H1 (cell line): ENCODE data around the gene ITPK1. TPM values are rescaled to one million over a fixed set of nuclear protein-coding genes. Genes with fewer than 3 reads are reported as not detected.
A peak's percentile ranks its signal among the peaks of the same experiment; 100 is the strongest.

Experiments used
- CTCF ChIA-PET: fragments of 300-600 bp; sonication (Branson Sonifier 250); formaldehyde crosslinking; loops from one replicate; lab custom pipeline; 2021; ENCODE audit not compliant: partially characterized antibody; lab: Charles Lee
- POLR2A ChIA-PET: fragments of 300-600 bp; sonication (Branson Sonifier 250); formaldehyde crosslinking; loops from one replicate; lab custom pipeline; 2021; ENCODE audit warnings: inconsistent platforms; ENCODE audit not compliant: partially characterized antibody; lab: Charles Lee
- DNase-seq, 2 experiments: peaks; one replicate each; pipeline versions ENCODE4 v3.0.0 to v3.0.0-alpha.2; 2010 to 2022; ENCODE audit warnings: low spot score in 2 of 2, low read depth in 1 of 2, mixed read lengths in 1 of 2
- FAIRE-seq: peaks from 2 replicates; lab custom pipeline; 2011; peaks lifted over from hg19 to GRCh38; lab: Jason Lieb, UNC
- H2AFZ ChIP-seq: 2 replicates; pipeline ENCODE4 v1.8.1; 2012; ENCODE audit warnings: low read length, inconsistent platforms
- H2AK5ac ChIP-seq: 2 replicates; pipeline ENCODE4 v1.6.1; 2013; ENCODE audit warnings: low read depth, low read length
- H2BK120ac ChIP-seq: replicated peaks from 2 replicates; pipeline ENCODE3; 2013; ENCODE audit warnings: low read depth, low read length, inconsistent platforms
- H2BK12ac ChIP-seq: 2 replicates; pipeline ENCODE4 v1.6.1; 2013; ENCODE audit warnings: low read depth, low read length
- H2BK15ac ChIP-seq: 2 replicates; pipeline ENCODE4 v1.6.1; 2013; ENCODE audit warnings: low read length
- H2BK20ac ChIP-seq: 2 replicates; pipeline ENCODE4 v1.6.1; 2013; ENCODE audit warnings: low read length
- H2BK5ac ChIP-seq: 2 replicates; pipeline ENCODE4 v1.6.1; 2013; ENCODE audit warnings: low read depth, low read length
- H3K14ac ChIP-seq: 2 replicates; pipeline ENCODE4 v1.6.1; 2013; ENCODE audit warnings: inconsistent platforms; ENCODE audit not compliant: insufficient read length
- H3K18ac ChIP-seq: 2 replicates; pipeline ENCODE4 v1.6.1; 2013; ENCODE audit warnings: low read length; ENCODE audit errors: extremely low read depth
- H3K23ac ChIP-seq: 2 replicates; pipeline ENCODE4 v1.6.1; 2013; ENCODE audit warnings: inconsistent platforms; ENCODE audit not compliant: insufficient read length
- H3K23me2 ChIP-seq: 2 replicates; pipeline ENCODE4 v1.6.1; 2013; ENCODE audit warnings: low read depth, low read length
- H3K27ac ChIP-seq: 2 replicates; pipeline ENCODE4 v1.6.1; 2011; ENCODE audit warnings: low read depth, low read length, inconsistent platforms
- H3K27me3 ChIP-seq, 4 experiments: replicated peaks in 1 of 4; 1 replicate in 1 of 4; 2 replicates in 3 of 4; pipeline versions ENCODE4 v1.6.1 to v1.8.1; 2011 to 2013; ENCODE audit warnings: low read length in 3 of 4, mild to moderate bottlenecking in 3 of 4, inconsistent platforms in 2 of 4, mixed read lengths in 2 of 4, moderate library complexity in 1 of 4; ENCODE audit not compliant: control insufficient read depth in 3 of 4, insufficient read depth in 3 of 4; ENCODE audit errors: extremely low read depth in 1 of 4
- H3K36me3 ChIP-seq, 4 experiments: 2 replicates each; pipeline versions ENCODE4 v1.6.1 to v1.8.1; 2011 to 2013; ENCODE audit warnings: mild to moderate bottlenecking in 4 of 4, low read length in 3 of 4, moderate library complexity in 2 of 4, control low read depth in 1 of 4, inconsistent platforms in 1 of 4; ENCODE audit not compliant: insufficient read depth in 4 of 4, control insufficient read depth in 2 of 4
- H3K4ac ChIP-seq: replicated peaks from 2 replicates; pipeline ENCODE3; 2013; ENCODE audit warnings: low read length, low read depth, mixed read lengths, inconsistent platforms; ENCODE audit not compliant: insufficient read length
- H3K4me1 ChIP-seq, 4 experiments: replicated peaks in 1 of 4; 1 replicate in 1 of 4; 2 replicates in 3 of 4; pipeline versions ENCODE4 v1.6.1 to v1.8.1; 2011 to 2013; ENCODE audit warnings: low read length in 3 of 4, inconsistent platforms in 2 of 4, mixed read lengths in 1 of 4; ENCODE audit not compliant: insufficient read depth in 4 of 4, control insufficient read depth in 3 of 4
- H3K4me2 ChIP-seq, 2 experiments: 2 replicates each; pipeline versions ENCODE4 v1.6.1 to v1.8.1; 2011 to 2013; ENCODE audit warnings: low read depth in 2 of 2, low read length in 2 of 2, control low read depth in 1 of 2, inconsistent platforms in 1 of 2, mild to moderate bottlenecking in 1 of 2; ENCODE audit not compliant: insufficient read depth in 1 of 2
- H3K4me3 ChIP-seq, 4 experiments: fragments of 200-600, 300-600 bp in 1 of 4; sonication (generic), shearing (Covaris generic), sonication (Bioruptor Twin) in 1 of 4; 2 replicates each; pipeline versions ENCODE4 v1.5.1 to v1.8.1; 2011 to 2016; ENCODE audit warnings: low read length in 4 of 4, low read depth in 3 of 4, control low read depth in 2 of 4, inconsistent platforms in 2 of 4, mild to moderate bottlenecking in 2 of 4, mixed read lengths in 1 of 4, moderate library complexity in 1 of 4; ENCODE audit not compliant: insufficient read depth in 2 of 4; ENCODE audit errors: extremely low read depth in 1 of 4
- H3K56ac ChIP-seq: replicated peaks from 2 replicates; pipeline ENCODE3; 2013; ENCODE audit warnings: low read depth, mild to moderate bottlenecking, mixed read lengths, low read length, inconsistent platforms; ENCODE audit not compliant: insufficient read length
- H3K79me1 ChIP-seq: 2 replicates; pipeline ENCODE4 v1.6.1; 2013; ENCODE audit warnings: low read depth, low read length, control low read depth
- H3K79me2 ChIP-seq, 2 experiments: 2 replicates each; pipeline versions ENCODE4 v1.6.1 to v1.8.1; 2012 to 2013; ENCODE audit warnings: low read length in 2 of 2, mild to moderate bottlenecking in 2 of 2, inconsistent platforms in 1 of 2; ENCODE audit not compliant: insufficient read depth in 2 of 2, control insufficient read depth in 1 of 2
- H3K9ac ChIP-seq, 4 experiments: replicated peaks in 1 of 4; 1 replicate in 1 of 4; 2 replicates in 3 of 4; pipeline versions ENCODE4 v1.6.1 to v1.8.1; 2011 to 2013; ENCODE audit warnings: low read depth in 3 of 4, low read length in 3 of 4, control low read depth in 2 of 4, mild to moderate bottlenecking in 2 of 4, moderate library complexity in 2 of 4, inconsistent platforms in 1 of 4; ENCODE audit errors: extremely low read depth in 1 of 4
- H3K9me3 ChIP-seq, 2 experiments: 2 replicates each; pipeline versions ENCODE4 v1.6.1 to v1.8.1; 2012 to 2013; ENCODE audit warnings: mild to moderate bottlenecking in 2 of 2, moderate library complexity in 2 of 2, control low read depth in 1 of 2, inconsistent platforms in 1 of 2, low read depth in 1 of 2, low read length in 1 of 2, mixed read lengths in 1 of 2; ENCODE audit not compliant: insufficient read depth in 2 of 2
- H4K20me1 ChIP-seq, 2 experiments: replicated peaks in 1 of 2; 2 replicates each; pipeline versions ENCODE3 to v1.8.1; 2011 to 2013; ENCODE audit warnings: inconsistent platforms in 2 of 2, low read length in 2 of 2, mild to moderate bottlenecking in 1 of 2; ENCODE audit not compliant: insufficient read depth in 2 of 2, control insufficient read depth in 1 of 2
- H4K5ac ChIP-seq: 2 replicates; pipeline ENCODE4 v1.6.1; 2013; ENCODE audit warnings: low read length, low read depth, mixed read lengths, inconsistent platforms; ENCODE audit not compliant: insufficient read length
- H4K8ac ChIP-seq: 2 replicates; pipeline ENCODE4 v1.8.0; 2013; ENCODE audit warnings: mild to moderate bottlenecking, moderate library complexity, low read length, inconsistent platforms; ENCODE audit not compliant: insufficient read depth; ENCODE audit errors: extremely low read depth
- H4K91ac ChIP-seq: replicated peaks from 2 replicates; pipeline ENCODE3; 2013; ENCODE audit warnings: low read length, mixed read lengths, inconsistent platforms; ENCODE audit not compliant: insufficient read length
- CBX8 ChIP-seq: fragments of 300-800, 300-1000 bp; sonication (generic); IDR thresholded peaks from 2 replicates; pipeline ENCODE4 v1.7.1; 2016; ENCODE audit warnings: low read depth, low read length, borderline replicate concordance
- CTBP2 ChIP-seq: IDR thresholded peaks from 2 replicates; pipeline ENCODE4 v1.7.0; 2011; ENCODE audit warnings: borderline replicate concordance, mild to moderate bottlenecking, moderate library complexity, mixed read lengths, low read length; ENCODE audit not compliant: insufficient read depth, insufficient read length
- NRF1 ChIP-seq: IDR thresholded peaks from 2 replicates; pipeline ENCODE4 v1.6.1; 2011; ENCODE audit warnings: mild to moderate bottlenecking, low read depth, low read length, improper control_type of control experiment
- SIN3A ChIP-seq, 2 experiments: IDR thresholded peaks in 1 of 2; conservative IDR thresholded peaks in 1 of 2; 2 replicates each; pipeline ENCODE4 v1.6.1; 2011 to 2012; ENCODE audit warnings: low read length in 2 of 2, improper control_type of control experiment in 1 of 2, low read depth in 1 of 2, mild to moderate bottlenecking in 1 of 2
- TCF12 ChIP-seq: IDR thresholded peaks from 2 replicates; pipeline ENCODE4 v1.6.1; 2011; ENCODE audit warnings: low read depth, mild to moderate bottlenecking, low read length
- WGBS, 2 experiments: shearing (Covaris generic) in 1 of 2; methylation state at CpG; one replicate each; pipeline versions ENCODE4 v1.1.6 to v1.1.7; 2013 to 2015; ENCODE audit warnings: low lambda C conversion rate in 2 of 2, mixed read lengths in 2 of 2, inconsistent platforms in 1 of 2, low coverage in 1 of 2, missing lambda C conversion rate in 1 of 2; ENCODE audit not compliant: insufficient replicate concordance in 2 of 2, insufficient coverage in 1 of 2, insufficient read length in 1 of 2; ENCODE audit errors: extremely low coverage in 1 of 2, missing lambda C conversion rate in 1 of 2; 5-methylcytosine and 5-hydroxymethylcytosine counted together
- polyA plus RNA-seq, 7 experiments: library from polyadenylated mRNA; depleted of rRNA in 3 of 7; stranded (reverse) in 5 of 7; unstranded in 2 of 7; fragments of >200 nt in 5 of 7; fragments of 200-250 nt in 2 of 7; gene quantifications; 1 replicate in 5 of 7; 2 replicates in 1 of 7; 4 replicates in 1 of 7; pipeline versions ENCODE4 v1.2.1 to v1.2.3, GENCODE V29; 2011 to 2013; ENCODE audit warnings: missing spikeins in 2 of 7, mixed read lengths in 2 of 7
- total RNA-seq: library from RNA; stranded (reverse); fragmentation: NEBNext Ultra II Directional; extraction: Animal tissue kit (Norgen Biotek cat#: 25700); gene quantifications from 2 replicates; pipeline ENCODE4 v1.2.1, GENCODE V29; 2021

Gene ITPK1
- total and polyA plus RNA-seq, 2 of the 8 experiments (the other 6 are each of a cell fraction or from before 2014, with no cell fraction given), result 108 to 143 TPM

DNA sequence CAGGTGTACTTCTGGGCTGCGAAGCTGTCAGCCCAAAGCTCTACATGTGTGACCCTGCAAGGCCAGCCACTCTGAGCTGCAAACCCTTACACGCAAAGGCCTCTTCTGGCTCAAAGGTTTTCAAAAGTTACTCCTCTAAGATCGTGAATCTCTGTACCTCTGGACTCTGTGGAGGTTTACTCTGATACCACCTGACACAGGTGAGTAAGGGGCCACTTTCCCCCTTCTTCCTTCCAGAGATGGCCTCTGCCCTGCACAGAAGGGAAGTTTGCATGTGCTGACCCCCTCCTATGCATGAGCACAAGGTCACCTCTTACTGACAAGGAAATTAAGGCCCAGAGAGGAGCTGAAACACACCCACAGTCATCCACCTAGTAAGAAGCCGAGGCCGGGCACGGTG, 14.5 kb downstream of the ITPK1 start:
- Histone ChIP-seq H3K4me3 (no peak overlapping the region), H4K20me1 (peaks cover 11 to 42% of the 10 kb centered on the region in 2 experiments), H2AFZ (no peak overlapping the region), H2AK5ac (no peak overlapping the region), H3K4ac (no peak overlapping the region), H3K9ac (no peak overlapping the region), H3K23ac (no peak overlapping the region), H4K8ac (no peak overlapping the region), H3K14ac (no peak overlapping the region), H3K18ac (no peak overlapping the region; the same call in 1 of the 2 replicates), H3K4me1 (peaks cover 3 to 17% (median 8%) of the 10 kb centered on the region in 4 experiments; a peak in 6 of 7 replicates), H3K4me2 (no peak overlapping the region), H2BK20ac (no peak overlapping the region), H2BK15ac (no peak overlapping the region), H3K27ac (no peak overlapping the region), H3K9me3 (no peaks in the 10 kb centered on the region)
- POLR2A ChIA-PET, result no interaction called here
- WGBS, 2 experiments, result 81% methylated on average over 6 of the region's 6 CpGs; no CpG with 5 or more reads in 1 of the 2 experiments
- CTCF ChIA-PET, result interaction anchor here (1.0 to 13.8 kb wide), 4 partner anchors 12 to 87 kb away, joined by 3 to 128 read pairs (median 4); no protein-coding TSS in a partner anchor
- TF ChIP-seq SIN3A (conservative IDR thresholded peaks at IDR 0.05 in 1 of 2, IDR thresholded peaks at IDR 0.05 in 1 of 2; ENCODE audit: low read depth in 1 of 2, low read length in 2 of 2) (no peak), NRF1 (no peak), CBX8 (no peak), TCF12 (no peak), CTBP2 (no peak)
- TF ChIP-seq, all 59 proteins: peak for 0
- H3K79me2 ChIP-seq, result peaks cover 5 to 90% of the 10 kb centered on the region in 2 experiments; a peak in 3 of 4 replicates
- no peak overlapping the region for H4K91ac ChIP-seq
- no peaks in the 10 kb centered on the region for H3K23me2 ChIP-seq
- no peak overlapping the region for H3K56ac ChIP-seq
- no peak for DNase-seq
- H2BK120ac ChIP-seq, result no peak overlapping the region
- H4K5ac ChIP-seq, result no peak overlapping the region
- H3K36me3 ChIP-seq, result no peaks in the 10 kb centered on the region
- no peak overlapping the region for H2BK12ac ChIP-seq
- peaks cover 15% of the 10 kb centered on the region for H3K79me1 ChIP-seq
- H3K27me3 ChIP-seq, result no peaks in the 10 kb centered on the region
- no peak for FAIRE-seq
- peak overlapping the region; percentile 78 for H2BK5ac ChIP-seq
